HEK293 (cell line): ENCODE data around the gene OTC.

Source experiments
- CTCF ChIA-PET: fragments of 350-600 bp; formaldehyde crosslinking; extraction: SDS; loops from one replicate; lab custom pipeline; 2021; ENCODE audit warnings: antibody characterized with exemption; lab: Yijun Ruan, JAX
- POLR2A ChIA-PET: fragments of 300-600 bp; formaldehyde crosslinking; extraction: SDS; loops from one replicate; lab custom pipeline; 2020; ENCODE audit warnings: antibody characterized with exemption, inconsistent platforms; lab: Yijun Ruan, JAX
- H3K27ac ChIP-seq: fragments of 200-500 bp; sonication (Bioruptor generic); 2 replicates; pipeline ENCODE4 v1.5.1; 2014; ENCODE audit warnings: low read depth, low read length, control low read depth, inconsistent platforms; ENCODE audit errors: extremely low read depth
- H3K36me3 ChIP-seq, 2 experiments: fragments of 200-500 bp in 1 of 2; sonication (Bioruptor generic) in 1 of 2; 1 replicate in 1 of 2; 2 replicates in 1 of 2; pipeline ENCODE4 v1.5.1; 2014 to 2017; ENCODE audit warnings: inconsistent platforms in 2 of 2, low read length in 2 of 2; ENCODE audit not compliant: control insufficient read depth in 2 of 2, insufficient read depth in 1 of 2
- H3K4me1 ChIP-seq: fragments of 200-500 bp; sonication (Bioruptor generic); 2 replicates; pipeline ENCODE4 v1.5.1; 2014; ENCODE audit warnings: mild to moderate bottlenecking, low read length, inconsistent platforms; ENCODE audit not compliant: control insufficient read depth, insufficient read depth
- H3K4me3 ChIP-seq: 2 replicates; pipeline ENCODE4 v1.5.1; 2011; ENCODE audit warnings: low read depth, mild to moderate bottlenecking, control low read depth, low read length, moderate library complexity
- H3K9me3 ChIP-seq: fragments of 200-500 bp; sonication (Bioruptor generic); 2 replicates; pipeline ENCODE4 v1.5.1; 2014; ENCODE audit warnings: low read depth, low read length, inconsistent platforms; ENCODE audit not compliant: control insufficient read depth, insufficient read depth
- MYNN ChIP-seq: fragments of 450-650 bp; formaldehyde crosslinking; IDR thresholded peaks from 2 replicates; pipeline ENCODE4 v1.5.1; 2016; ENCODE audit warnings: missing biosample characterization, missing genetic modification characterization, borderline replicate concordance
- MZF1 ChIP-seq: fragments of 450-650 bp; formaldehyde crosslinking; IDR thresholded peaks from 2 replicates; pipeline ENCODE4 v1.5.1; 2017; ENCODE audit warnings: missing biosample characterization, missing genetic modification characterization, borderline replicate concordance
- ZBTB6 ChIP-seq: fragments of 450-650 bp; formaldehyde crosslinking; IDR thresholded peaks from 2 replicates; pipeline ENCODE4 v1.5.1; 2017; ENCODE audit warnings: missing biosample characterization, missing genetic modification characterization
- ZFP37 ChIP-seq: fragments of 450-650 bp; formaldehyde crosslinking; IDR thresholded peaks from 2 replicates; pipeline ENCODE4 v1.5.1; 2016; ENCODE audit warnings: missing biosample characterization, missing genetic modification characterization
- ZFP69B ChIP-seq: fragments of 450-650 bp; formaldehyde crosslinking; IDR thresholded peaks from 2 replicates; pipeline ENCODE4 v1.5.1; 2016; ENCODE audit warnings: missing biosample characterization, missing genetic modification characterization
- ZNF140 ChIP-seq: fragments of 450-650 bp; formaldehyde crosslinking; IDR thresholded peaks from 2 replicates; pipeline ENCODE4 v1.5.1; 2016; ENCODE audit warnings: missing biosample characterization, missing genetic modification characterization
- ZNF157 ChIP-seq: fragments of 450-650 bp; formaldehyde crosslinking; IDR thresholded peaks from 2 replicates; pipeline ENCODE4 v1.5.1; 2016; ENCODE audit warnings: missing biosample characterization, missing genetic modification characterization
- ZNF202 ChIP-seq: fragments of 450-650 bp; formaldehyde crosslinking; IDR thresholded peaks from 2 replicates; pipeline ENCODE4 v1.5.1; 2016; ENCODE audit warnings: missing biosample characterization, missing genetic modification characterization, borderline replicate concordance
- ZNF221 ChIP-seq: fragments of 450-650 bp; formaldehyde crosslinking; IDR thresholded peaks from 2 replicates; pipeline ENCODE4 v1.5.1; 2017; ENCODE audit warnings: missing biosample characterization, missing genetic modification characterization, borderline replicate concordance
- ZNF341 ChIP-seq: fragments of 450-650 bp; formaldehyde crosslinking; IDR thresholded peaks from 2 replicates; pipeline ENCODE4; 2016; ENCODE audit warnings: low read depth, missing biosample characterization, missing genetic modification characterization
- ZNF366 ChIP-seq: fragments of 450-650 bp; formaldehyde crosslinking; conservative IDR thresholded peaks from 2 replicates; pipeline ENCODE4 v1.5.1; 2016; ENCODE audit warnings: missing biosample characterization, missing genetic modification characterization
- ZNF518A ChIP-seq: fragments of 450-650 bp; formaldehyde crosslinking; conservative IDR thresholded peaks from 2 replicates; pipeline ENCODE4 v1.5.1; 2016; ENCODE audit warnings: low read depth, missing biosample characterization, missing genetic modification characterization
- ZXDB ChIP-seq: fragments of 450-650 bp; formaldehyde crosslinking; IDR thresholded peaks from 2 replicates; pipeline ENCODE4 v1.5.1; 2016; ENCODE audit warnings: missing biosample characterization, missing genetic modification characterization

The OTC gene

GRCh38 chrX:38382663-38383062, 30.3 kb downstream of the OTC start:
- no peak overlapping the region for H3K27ac ChIP-seq
- H3K36me3 ChIP-seq = no peaks in the 10 kb centered on the region
- no peak overlapping the region for H3K4me3 ChIP-seq
- POLR2A ChIA-PET = no interaction called here
- H3K9me3 ChIP-seq = no peaks in the 10 kb centered on the region; the same call in 1 of the 2 replicates
- CTCF ChIA-PET = interaction anchor here (0.6 kb wide), 1 partner anchor 212 kb away, joined by 3 read pairs; no protein-coding TSS in a partner anchor
- TF ChIP-seq MYNN (tag by site-specific recombination) = no peak
- TF ChIP-seq ZNF518A (tag by site-specific recombination) = no peak
- TF ChIP-seq ZNF221 = no peak
- no peak for TF ChIP-seq ZBTB6
- no peak for TF ChIP-seq ZXDB (tag by site-specific recombination)
- TF ChIP-seq, all 188 proteins: peak for 0
- H3K4me1 ChIP-seq = no peaks in the 10 kb centered on the region

- TF ChIP-seq ZNF202 (tag by site-specific recombination) (no peak), MZF1 (tag by site-specific recombination) (no peak), ZFP69B (tag by site-specific recombination) (no peak), ZNF341 (tag by site-specific recombination) (peak; percentile 67), ZFP37 (tag by site-specific recombination) (no peak)
- ChIA-PET CTCF (interaction anchor here (0.7 kb wide), 1 partner anchor 684 kb away, joined by 3 read pairs; no protein-coding TSS in a partner anchor), POLR2A (no interaction called here)
- H3K9me3 ChIP-seq = no peaks in the 10 kb centered on the region
- no peaks in the 10 kb centered on the region for H3K36me3 ChIP-seq
- no peaks in the 10 kb centered on the region for H3K4me1 ChIP-seq
- no peak overlapping the region for H3K4me3 ChIP-seq
- H3K27ac ChIP-seq = no peak overlapping the region
Observed at GRCh38 chrX:38400389-38400910, 48.0 kb downstream of the OTC start.

GRCh38 chrX:38402118-38402517, 49.7 kb downstream of the OTC start:
- CTCF ChIA-PET = no interaction called here
- no peaks in the 10 kb centered on the region for H3K36me3 ChIP-seq
- H3K4me3 ChIP-seq = no peak overlapping the region
- POLR2A ChIA-PET = no interaction called here
- H3K4me1 ChIP-seq = no peaks in the 10 kb centered on the region
- H3K27ac ChIP-seq = no peak overlapping the region
- H3K9me3 ChIP-seq = no peaks in the 10 kb centered on the region
- TF ChIP-seq ZNF157 (tag by site-specific recombination) (no peak), ZNF366 (tag by site-specific recombination) (no peak), ZNF140 (no peak)
